T1000 (cell line): ENCODE data around the gene ULBP2.
A peak's percentile ranks its signal among the peaks of the same experiment; 100 is the strongest.
"Not testable (repeated sequence)": the region's sequence is repeated elsewhere in the genome, so short reads cannot be mapped to it uniquely, and the experiment has no call there.

Experiments
- DNase-seq: peaks from one replicate; lab custom pipeline; 2025; ENCODE audit warnings: mixed read lengths; lab: John Stamatoyannopoulos, UW

Gene ULBP2

DNA sequence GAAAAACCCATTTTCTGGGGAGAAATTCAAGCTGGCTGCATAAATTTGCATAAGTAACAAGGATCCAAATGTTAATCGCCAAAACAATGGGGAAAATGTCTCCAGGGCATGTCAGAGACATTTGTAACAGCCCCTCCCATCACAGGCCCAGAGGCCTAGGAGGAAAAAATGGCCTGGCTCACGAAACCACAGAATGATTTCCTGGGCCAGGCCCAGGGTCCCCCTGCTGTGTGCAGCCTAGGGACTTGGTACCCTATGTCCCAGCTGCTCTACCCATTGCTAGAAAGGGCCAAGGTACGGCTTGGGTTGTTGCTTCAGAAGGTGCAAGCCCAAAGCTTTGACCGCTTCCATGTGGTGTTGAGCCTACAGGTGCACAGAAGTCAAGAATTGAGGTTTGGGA, 33.3 kb upstream of the ULBP2 start:
- not testable (repeated sequence) for DNase-seq

- no peak for DNase-seq
Measured at GRCh38 chr6:149909701-149910470, 31.9 kb upstream of the ULBP2 start.

DNA sequence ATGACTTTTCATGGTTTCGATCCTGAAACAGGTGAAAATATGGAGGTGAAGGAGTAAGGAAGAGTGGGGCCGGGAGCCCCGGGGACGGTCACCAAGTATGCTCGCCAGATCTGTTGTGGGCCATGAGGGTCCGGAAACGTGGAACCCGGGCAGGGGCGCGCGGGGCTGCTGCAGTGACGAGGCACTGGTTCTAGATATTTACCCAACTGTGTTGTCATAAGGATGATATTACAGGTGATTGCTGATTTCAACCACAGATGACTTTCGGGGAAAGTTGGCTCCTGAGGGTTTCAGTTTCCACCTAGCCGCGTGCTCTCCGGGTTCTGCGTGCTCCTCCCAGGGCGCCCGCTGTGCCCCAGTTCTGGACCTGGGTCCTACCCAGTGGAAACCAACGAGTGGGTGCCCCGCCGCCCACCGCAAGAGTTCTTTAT, 31.1 kb upstream of the ULBP2 start:
- no peak for DNase-seq

GRCh38 chr6:149912680-149913079, 29.1 kb upstream of the ULBP2 start:
- not testable (repeated sequence) for DNase-seq

GRCh38 chr6:149913085-149913484, 28.7 kb upstream of the ULBP2 start:
- DNase-seq = no peak

- no peak for DNase-seq
Measured at GRCh38 chr6:149913540-149914240, 28.1 kb upstream of the ULBP2 start.

DNA sequence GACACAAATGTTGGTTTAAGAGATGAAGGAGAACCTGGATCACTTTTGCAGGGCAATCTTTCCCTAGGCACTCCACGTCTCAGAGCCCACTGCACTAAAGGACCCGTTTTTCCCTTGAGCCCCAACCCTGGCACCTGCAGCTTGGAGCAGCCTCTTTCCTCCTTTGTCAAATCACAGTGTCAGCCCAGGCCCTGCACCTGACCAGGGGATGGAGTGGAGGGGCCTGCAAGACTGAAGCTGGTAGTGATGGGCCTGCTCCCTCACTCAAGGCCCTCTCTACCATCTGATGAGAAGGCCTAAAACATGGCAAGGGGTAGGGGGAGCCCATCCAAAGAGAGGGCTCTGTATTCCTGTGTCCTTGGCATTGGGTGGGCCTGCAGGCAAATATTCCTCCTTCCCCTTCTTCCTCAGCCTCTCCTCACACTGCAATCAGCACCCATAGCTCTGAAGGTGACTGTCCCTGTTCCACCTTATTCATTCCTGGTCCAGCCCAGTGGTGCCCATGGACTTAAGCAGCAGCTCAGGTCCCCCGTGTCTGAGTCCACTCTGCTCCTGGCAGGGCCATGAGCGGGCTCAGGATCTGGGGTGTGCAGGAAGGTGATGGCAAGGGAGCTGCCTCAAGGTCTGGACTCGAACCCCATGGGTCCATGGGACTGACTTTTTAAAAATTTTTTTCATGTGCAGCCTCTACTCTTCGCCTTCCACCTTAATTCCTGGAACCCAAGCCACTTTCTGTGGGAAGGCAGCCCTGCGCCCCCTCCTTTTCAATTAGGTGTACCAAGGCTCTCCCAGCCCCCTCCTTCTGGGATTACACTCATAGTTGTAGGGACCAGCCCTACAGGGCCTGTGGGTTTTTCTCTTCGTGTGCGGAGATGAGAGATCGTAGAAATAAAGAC, 25.6 kb upstream of the ULBP2 start:
- DNase-seq = no peak

- no peak for DNase-seq
Measured at GRCh38 chr6:149917679-149918078, 24.1 kb upstream of the ULBP2 start.

DNA sequence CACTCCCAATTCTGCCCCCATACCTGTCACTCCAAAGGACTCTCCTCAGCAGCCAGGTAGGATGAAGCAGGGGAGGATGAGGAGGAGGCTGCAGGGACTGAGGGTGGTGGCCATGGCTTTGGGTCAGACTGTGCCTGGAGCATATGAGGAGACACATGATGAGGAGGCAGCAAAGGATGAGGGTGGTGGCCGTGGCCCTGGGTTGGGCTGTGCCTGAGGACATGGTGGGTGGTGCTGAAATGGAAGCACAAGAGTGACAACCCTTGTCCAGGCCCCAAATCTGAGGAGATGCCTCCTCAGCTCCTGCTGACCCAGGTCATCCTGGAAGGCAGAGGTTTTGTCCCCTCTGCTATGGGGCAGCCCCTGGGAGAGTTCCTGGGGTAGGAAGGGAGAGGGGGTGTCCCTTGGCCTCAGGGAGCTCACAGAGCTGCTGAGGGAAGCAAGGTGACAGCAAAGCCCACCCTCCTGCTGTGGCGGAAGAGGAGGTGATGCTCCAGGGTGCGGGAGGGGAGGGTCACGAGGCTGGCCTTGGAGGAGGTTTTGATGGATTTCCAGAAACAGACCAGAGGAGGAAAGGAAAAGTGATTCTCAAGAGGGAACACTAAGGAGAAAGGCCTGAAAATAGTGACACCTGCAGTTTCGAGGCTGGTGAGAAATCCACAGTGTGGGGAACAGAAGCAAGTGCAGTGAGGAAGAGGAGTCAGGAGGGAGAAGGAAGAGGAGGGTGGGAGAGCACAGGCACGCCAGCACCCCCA, 23.5 kb upstream of the ULBP2 start:
- no peak for DNase-seq

- not testable (repeated sequence) for DNase-seq
Measured at GRCh38 chr6:149919126-149919833, 22.5 kb upstream of the ULBP2 start.

DNA sequence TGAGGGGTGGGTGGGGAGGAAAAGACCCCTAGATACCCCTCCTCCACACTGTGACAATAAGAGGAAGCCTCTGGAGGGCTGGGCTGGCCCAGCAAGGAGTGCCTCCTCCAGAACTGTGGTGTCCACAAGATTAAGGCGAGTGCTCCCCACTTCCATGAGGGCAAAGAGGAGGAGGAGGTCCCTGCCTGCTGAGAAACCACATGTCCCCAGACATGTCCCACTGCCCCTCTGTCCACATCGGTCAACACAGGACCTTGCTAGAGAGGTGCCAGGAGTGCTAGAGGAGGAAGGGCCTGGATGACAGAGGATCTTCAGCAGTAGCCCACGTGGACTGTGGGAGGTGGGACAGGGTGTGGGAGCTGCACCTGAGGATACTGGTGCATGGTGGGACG, 22.0 kb upstream of the ULBP2 start:
- DNase-seq = no peak

GRCh38 chr6:149921361-149921760, 20.5 kb upstream of the ULBP2 start:
- no peak for DNase-seq

DNA sequence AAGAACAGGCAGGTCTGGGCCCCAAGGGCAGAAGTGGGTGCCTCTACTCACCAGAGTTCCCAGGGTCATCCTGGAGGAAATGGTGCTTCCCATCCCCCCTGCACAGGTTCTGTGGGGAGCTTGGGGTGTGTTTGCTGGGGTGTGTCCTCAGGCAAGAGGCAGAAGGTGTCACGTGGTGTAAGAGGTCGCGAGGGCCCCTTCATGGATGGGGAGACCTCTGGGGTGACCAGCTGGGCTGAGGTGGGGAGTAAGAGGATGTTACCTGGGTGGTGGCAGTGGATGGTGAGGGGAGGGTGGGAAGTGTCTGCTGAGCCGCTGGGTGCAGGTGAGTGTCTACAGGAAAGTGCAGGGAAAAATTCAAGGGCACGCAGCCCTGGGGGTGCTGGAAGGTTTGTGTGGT, 19.7 kb upstream of the ULBP2 start:
- not testable (repeated sequence) for DNase-seq

GRCh38 chr6:149922642-149923326, 19.0 kb upstream of the ULBP2 start, which contains the start of gene RAET1G:
TSS of gene RAET1G (minus strand) at chr6:149923121. CDS start at chr6:149923010, 111 bp downstream.
- DNase-seq = peak; percentile 74

- DNase-seq = no peak
Measured at GRCh38 chr6:149923327-149923986, 18.4 kb upstream of the ULBP2 start.

GRCh38 chr6:149924206-149924932, 17.4 kb upstream of the ULBP2 start:
- DNase-seq = no peak

DNA sequence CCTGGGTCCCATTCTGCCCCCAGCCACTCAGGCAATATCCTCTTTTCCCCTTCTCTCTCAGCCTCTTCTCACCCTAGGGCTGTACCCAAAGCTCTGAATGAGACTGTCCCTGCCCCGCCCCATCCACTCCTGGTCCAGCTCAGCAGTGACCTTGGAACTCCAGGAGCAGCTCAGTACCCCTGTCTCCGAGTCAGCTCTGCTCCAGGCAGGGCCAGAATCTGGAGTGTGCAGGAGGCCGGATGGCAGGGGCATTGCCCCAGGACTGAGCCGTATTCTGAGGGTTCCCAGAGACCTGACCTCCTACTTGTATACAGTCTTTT, 16.9 kb upstream of the ULBP2 start:
- no peak for DNase-seq

- no peak for DNase-seq
Measured at GRCh38 chr6:149925253-149925973, 16.4 kb upstream of the ULBP2 start.
